ENCODE results near the gene HS1BP3.

HS1BP3 gene

DNA sequence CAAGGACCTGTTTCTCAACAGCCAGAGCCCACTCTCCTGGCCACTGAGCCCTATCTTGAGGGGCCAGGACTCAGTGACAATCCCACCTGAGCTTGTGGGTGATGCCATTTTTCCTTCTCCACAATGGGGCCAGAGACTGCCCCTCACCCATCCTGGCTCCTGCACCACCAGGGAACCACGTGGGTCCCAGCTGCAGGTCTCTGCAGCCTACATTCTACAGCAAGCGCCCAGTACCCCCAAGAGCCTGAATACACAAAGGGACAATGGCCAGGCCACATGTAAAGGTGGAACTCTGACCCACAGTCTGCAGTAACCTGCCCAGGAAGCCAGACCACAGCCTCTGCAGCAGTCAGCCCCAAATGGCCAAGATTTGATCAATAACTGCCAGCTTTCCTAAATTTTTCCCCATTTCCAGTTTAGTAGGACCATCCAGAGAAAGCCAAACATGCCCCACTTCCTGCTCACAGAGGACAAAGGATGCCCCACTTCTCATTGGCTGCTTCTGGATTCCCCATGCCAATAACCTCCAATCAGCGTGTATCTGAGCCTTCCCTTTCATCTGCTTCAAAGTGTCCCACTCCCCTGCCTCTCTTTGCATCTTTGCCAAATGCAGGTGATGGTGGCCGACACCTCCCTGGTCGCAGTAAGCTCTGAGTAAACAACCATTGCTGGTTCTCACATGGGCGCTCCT, 19.1 kb downstream of the HS1BP3 start:
- DNase-seq (ENCODE audit: low read depth in 1 of 2, low spot score in 1 of 2), result no peak

DNA sequence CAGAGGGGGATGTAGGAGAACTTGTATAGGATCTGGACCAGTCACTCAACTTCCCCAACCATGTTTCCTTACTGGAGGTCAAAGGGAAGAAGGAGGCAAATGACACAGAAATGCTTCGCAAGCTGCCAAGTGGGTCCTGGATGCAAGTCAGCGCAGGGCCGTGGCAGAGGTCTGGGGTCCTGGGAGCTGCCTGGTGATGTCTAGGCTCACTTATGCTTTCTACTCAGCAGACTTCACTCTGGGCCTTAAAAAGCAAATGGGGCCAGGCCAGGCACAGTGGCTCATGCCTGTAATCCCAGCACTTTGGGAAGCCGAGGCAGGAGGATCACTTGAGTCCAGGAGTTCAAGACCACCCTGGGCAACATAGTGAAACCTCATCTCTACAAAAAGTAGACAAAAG, 19.9 kb downstream of the HS1BP3 start:
- no peak for DNase-seq (ENCODE audit: low read depth in 1 of 2, low spot score in 1 of 2)

DNA sequence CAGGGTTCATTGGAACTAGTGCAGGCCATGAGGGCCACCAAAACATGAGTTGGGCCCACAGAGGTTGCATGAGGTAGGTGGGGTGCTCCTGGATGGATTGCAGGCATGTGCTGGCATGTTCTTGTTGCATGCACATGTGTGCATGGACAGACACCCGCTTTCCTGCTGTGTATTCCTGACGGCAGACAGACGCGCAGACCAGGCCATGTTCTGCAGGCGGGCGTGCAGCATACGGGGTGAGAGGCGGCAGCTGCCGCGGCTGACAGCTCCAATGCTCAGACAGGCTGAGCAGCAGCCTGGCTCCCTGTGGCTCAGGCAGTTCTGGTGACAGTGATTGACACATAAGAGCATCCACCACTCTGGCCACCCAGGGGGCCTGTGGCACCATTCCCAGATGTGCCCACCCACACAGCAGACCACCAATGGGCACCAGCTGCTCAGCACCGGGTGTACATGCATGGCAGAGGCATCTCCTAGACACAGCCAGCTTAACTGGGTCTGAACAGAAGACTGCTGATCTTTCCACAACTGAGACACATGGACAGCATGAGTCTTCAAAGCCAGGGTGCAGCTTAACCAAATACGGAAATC, 21.2 kb downstream of the HS1BP3 start:
- DNase-seq (ENCODE audit: low read depth in 1 of 2, low spot score in 1 of 2), result no peak

DNA sequence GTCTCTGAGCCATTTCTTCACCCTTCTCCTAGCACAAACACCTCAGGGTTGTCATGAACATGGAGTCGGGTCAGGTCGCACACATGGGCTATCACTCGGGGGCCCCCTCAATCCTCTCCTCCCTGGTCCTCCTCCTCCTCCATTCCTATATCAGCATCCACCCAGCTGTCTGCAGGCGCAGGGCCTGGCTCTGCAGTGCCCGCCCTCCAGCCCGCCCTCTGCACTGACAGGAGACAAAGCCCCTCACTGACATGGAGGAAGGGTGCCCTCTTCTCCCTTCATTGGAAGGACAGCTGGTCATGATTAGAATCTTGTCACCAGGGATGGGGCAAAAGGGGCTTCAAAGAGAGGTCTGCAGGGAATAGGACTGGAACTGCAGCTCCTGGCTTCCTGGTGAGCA, 21.7 kb downstream of the HS1BP3 start:
- DNase-seq (ENCODE audit: low read depth in 1 of 2, low spot score in 1 of 2), result no peak

DNA sequence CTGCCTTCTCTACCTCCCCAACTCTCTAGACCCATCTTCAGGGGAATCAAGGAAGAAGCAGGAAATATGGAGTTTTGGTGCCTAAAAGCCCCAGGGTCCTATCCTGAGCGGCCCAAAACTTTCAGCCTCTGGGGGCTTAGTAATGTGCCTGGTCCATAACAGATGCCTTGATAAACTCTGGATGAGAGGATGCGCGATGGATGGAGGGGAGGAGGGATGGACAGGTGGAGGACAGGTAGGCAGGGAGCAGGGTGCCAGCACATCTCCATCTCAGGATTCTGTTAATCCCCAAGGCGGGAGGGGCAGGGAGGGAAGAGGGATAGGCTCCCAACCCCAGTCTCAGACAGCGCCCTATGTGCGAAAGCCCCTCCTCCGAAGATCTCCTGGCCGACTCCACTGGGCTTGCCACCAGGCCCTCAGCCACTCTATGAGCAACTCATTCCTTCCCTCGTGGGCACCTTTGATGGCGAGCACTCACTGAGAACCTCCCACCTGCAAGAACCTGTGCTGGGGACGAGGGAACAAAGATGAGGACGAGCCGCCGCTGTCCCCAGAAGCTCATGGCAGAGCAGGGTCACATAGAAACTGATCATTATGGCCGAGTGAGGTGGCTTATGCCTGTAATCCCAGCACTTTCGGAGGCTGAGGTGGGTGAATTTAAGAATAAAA, 23.1 kb downstream of the HS1BP3 start:
- DNase-seq (ENCODE audit: low read depth in 1 of 2, low spot score in 1 of 2), result no peak

DNA sequence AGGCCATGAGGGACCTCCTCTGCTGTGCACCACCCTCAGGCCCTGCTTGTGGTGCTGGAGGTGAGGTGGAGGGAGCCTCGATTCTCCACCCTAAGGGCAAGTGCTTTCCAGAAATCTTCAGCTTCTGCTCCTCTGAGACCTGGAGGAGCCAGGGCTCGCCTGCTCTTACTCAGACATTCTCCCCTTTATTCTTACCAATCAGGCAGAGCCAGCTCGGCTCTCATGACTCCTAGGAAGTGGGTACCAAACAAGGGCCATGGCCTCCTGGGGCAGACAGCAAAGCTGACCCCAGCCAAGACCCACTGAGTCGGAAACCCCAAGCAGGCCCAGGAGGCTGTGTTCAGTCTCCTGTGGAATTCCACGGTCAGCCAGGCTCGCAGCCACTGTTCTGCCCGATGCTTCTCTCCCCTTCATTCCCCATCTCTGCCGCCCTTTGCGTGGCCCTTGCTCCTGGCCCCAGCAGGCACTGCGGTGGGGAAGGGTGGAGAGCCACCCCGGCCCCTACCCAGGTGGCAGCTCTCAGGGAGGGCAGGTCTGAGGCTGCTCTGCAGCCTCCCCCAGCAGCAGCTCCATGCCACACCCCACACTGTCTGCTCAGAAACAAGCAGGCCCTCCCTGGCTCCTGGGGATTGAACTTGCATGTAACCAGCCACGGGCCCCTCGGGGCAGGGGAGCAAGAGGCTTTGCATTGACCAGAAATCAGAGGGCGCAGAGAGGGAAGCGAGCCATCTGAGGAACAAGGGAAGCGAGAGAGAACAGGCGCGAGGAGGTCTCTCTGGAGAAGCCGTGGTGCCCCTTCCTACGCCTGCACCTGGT, 24.0 kb downstream of the HS1BP3 start:
- no peak for DNase-seq (ENCODE audit: low read depth in 1 of 2, low spot score in 1 of 2)

DNA sequence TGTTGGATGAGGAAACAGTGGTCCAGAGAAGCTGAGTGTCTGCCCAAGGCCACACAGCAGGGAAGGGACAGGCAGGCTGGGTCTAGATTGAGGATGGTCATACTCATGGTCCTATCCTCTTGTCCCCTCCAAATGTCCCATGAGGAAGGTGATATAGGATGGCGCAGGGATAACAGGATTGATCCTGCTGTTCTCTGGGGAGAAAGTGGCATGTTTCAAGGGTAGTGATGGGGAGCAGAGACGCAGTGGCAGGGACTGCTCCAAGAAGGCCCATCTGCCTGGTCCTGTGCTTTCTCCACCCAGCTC, 24.6 kb downstream of the HS1BP3 start:
- DNase-seq (ENCODE audit: low read depth in 1 of 2, low spot score in 1 of 2), result no peak

DNA sequence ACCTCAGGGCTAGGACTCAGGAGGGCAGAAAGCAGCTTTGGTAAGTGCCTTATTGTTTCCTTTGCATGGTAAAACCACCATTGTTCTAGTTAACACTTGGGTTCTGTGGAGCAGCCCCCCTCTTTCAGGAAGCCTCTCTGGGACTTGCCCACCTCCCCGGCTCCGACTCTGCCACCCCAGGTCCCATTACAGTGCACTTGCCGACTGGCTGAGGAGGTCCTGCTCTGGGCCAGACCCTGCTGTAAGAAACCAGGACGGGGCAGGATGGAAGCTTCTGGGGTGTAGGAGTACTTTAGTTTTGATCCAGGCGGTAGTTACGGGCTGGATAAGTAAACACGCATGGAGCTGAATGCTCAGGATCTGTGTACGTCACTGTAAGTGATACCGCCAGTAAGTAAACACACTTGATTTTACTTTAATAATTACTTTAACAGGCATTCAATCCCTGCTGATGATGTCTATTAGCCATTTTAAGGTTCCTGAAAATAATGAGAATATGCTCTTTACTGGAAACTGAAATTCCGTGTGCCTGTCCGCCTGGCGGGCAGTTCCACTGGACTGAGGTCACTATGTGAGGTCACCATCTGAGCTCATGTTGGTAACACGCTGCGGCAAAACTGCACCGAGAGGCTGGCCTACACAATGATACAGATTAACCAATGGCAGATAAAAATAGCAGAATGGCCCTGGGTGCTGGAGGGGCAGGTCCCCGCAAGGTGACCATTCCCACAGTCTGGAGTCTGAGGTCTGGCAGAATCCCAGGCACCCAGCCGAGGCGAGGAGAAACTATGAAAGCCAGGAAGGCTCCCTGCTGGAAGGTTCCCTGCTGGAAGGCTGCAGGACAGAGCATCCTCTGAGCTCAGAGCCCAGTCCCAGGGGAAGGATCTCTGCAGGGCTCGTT, 25.2 kb downstream of the HS1BP3 start:
- DNase-seq (ENCODE audit: low read depth in 1 of 2, low spot score in 1 of 2), result no peak

DNA sequence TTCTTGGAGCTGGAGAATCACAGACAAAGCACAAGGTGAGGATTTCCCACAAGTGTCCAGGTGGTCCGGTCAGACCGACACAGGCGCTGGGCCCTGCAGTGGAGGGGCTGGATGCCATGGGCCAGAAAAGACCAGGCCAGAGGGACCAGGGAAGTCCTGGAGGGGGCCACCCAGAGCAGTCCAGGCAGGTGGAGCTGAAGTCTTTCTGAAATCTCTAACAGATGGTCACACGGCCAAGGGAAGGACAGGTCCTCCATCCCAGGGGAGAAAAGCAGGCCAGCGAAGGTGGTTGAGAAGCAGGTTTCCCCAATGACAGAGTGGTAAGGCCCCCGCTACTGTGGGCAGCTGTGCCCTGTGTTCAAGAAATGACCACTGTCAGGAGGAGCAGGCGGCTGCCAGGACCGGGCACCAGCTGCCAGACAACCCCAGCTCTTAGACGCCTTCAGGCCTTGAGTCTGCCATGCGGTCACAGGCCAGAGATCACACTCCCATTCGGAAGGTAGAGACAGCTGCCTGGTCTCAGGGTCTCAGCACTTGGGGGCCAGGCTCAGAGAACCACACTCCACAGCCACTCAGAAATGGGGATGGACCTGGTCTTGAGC, 25.9 kb downstream of the HS1BP3 start:
- no peak for DNase-seq (ENCODE audit: low read depth in 1 of 2, low spot score in 1 of 2)

DNA sequence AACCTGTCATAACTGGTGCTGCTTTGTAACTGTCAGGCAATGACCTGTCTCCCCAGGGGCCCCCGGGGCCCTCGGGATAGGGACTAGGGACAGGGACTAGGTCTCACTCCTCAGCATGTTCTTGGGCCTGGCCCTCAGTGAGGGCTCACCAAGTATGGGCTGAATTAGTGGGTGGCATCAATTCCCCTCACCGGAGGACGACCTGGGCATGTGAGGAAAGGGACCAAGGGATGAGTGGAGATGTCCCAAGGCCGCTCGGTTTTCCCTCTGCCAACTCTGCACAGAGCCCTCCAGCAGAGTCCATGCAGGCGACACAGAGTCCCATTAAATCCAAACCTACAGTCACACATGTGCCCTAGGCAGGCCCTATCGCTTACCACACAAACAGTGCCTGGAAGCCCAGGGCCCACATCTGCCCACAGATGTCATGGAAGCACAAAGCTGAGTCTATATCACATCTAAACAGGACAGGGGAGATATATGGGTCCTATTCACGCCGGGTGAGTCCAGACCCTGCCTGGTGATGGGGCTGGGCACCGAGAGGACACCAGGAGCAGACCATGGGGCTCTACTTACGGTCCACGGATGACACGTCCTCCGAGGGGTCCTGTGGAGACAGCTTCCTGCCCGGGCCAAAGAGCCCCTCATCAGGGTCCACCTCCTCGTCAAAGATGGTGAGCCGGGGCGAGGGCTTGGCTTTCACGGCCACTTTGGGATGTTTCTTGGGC, 26.6 kb downstream of the HS1BP3 start:
- DNase-seq (ENCODE audit: low read depth in 1 of 2, low spot score in 1 of 2), result no peak

DNA sequence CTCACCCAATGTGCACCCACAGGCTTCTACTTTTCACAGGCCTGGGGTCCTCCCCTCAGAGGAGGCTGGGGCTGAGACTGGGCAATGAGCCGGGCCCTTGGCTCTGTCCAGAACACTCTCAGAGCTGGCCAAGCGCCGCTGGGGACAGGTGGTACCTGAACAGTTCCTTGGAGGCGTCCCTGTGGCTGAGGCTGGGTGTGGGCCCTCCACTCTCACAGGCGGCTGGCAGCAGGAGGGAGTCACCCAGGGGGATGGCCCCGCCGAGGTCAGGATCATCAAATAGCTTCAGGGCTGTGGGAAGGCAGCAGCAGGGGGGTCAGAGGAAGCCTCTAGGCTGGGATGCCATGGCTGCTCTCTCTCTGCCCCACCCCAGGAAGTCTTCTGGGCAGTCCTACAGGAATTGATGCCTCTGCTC, 27.1 kb downstream of the HS1BP3 start:
- no peak for DNase-seq (ENCODE audit: low read depth in 1 of 2, low spot score in 1 of 2)

DNA sequence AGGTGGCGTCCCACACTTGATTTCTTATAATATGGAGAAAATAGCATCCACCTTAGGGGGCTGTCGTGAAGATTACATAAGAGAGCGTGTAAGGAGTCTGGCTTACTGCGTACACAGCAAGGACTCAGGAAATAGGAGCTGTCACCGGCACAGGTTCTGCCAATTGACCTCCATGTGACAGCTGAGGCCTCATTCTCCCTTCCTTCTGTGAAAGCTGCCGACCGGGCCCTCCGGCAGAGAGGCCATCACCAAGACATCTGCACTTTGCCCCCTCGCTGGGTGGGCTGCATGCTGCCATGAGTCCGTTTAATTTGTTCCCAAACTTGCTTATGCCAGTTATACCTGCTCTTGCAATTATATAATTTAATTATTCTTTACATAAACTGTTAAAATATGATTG, 27.7 kb downstream of the HS1BP3 start:
- DNase-seq (ENCODE audit: low read depth in 1 of 2, low spot score in 1 of 2), result no peak

DNA sequence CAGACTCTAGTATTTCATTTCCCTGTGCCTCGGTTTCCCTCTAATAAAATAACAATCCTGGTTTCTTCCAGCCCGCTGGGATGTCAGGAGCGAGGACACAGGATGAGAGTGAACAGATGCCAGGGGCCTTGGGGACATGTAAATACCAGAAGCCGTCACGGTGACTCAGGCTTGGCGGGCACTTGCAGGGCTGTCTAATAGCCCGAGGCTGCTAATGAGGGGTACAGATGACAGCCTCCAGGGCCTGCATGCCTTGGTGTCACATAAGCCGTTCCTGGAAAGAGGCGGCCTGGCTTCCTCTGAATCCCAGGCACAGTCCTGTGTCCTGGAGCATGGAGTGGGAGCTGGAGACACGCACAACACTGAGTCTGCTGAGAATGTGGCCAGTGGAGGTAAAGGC, 28.2 kb downstream of the HS1BP3 start:
- DNase-seq (ENCODE audit: low read depth in 1 of 2, low spot score in 1 of 2), result no peak

DNA sequence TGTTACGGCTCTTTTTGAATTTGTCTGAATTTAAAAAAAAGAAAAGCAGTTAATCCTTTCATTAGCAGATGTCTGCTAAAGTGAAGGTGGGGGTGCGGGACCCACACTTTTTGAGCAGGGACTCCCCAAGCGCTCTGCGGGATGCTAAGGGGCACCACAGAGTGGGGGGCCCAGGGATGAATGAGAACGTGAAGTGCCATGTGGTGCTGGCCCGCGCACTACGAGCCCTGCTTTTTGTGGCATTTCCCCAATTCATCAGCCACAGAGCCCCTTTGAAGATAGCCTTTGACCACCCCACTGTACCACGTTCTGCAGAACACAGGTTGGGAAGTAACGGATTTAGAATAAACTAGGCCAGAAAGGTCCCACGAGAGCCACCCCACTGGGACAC, 28.6 kb downstream of the HS1BP3 start:
- no peak for DNase-seq (ENCODE audit: low read depth in 1 of 2, low spot score in 1 of 2)

DNA sequence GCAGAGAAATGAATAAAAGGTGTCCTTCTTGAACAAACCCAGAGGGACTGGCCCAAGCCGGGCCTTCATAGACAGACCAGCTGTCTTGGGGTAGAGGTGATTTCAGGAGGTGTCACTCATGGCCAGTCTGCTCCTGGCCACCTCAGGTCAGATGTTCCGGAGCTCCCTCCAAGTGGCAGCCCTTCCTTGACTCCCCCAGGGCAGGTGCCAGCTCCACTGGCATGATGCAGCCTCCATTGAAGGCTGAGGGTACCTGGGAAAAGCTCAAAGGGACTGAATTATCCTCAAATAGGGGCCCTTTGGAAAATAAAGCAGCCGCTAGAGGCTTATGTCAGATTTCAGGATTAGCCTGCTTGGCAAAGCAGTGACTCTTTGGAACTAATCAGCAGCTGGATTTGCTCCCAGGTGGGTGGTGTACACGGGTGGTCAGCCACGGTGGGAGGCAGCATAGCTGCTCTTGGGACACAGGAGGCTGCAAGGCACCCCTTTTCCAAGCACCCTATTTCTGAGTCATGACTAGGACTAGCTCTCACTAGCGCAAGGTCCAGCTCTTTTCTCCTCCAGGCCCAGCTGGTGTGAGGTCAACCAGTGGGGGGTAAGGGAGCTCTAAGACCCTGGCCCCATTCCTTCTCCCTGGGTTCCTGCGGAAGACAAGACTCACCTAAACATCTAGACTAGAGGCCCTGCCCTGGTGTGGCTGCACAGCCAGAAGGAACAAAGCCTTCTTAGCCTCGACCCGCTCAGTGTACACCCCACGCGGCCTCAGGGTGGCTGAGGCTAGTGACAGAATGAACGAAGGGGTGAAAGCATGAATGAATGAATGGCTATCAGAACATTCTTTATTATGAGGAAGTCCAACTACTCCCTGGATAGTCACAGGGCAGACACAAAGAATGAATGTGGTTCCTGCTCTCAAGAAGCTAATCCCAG, 29.3 kb downstream of the HS1BP3 start:
- DNase-seq (ENCODE audit: low read depth in 1 of 2, low spot score in 1 of 2), result no peak

DNA sequence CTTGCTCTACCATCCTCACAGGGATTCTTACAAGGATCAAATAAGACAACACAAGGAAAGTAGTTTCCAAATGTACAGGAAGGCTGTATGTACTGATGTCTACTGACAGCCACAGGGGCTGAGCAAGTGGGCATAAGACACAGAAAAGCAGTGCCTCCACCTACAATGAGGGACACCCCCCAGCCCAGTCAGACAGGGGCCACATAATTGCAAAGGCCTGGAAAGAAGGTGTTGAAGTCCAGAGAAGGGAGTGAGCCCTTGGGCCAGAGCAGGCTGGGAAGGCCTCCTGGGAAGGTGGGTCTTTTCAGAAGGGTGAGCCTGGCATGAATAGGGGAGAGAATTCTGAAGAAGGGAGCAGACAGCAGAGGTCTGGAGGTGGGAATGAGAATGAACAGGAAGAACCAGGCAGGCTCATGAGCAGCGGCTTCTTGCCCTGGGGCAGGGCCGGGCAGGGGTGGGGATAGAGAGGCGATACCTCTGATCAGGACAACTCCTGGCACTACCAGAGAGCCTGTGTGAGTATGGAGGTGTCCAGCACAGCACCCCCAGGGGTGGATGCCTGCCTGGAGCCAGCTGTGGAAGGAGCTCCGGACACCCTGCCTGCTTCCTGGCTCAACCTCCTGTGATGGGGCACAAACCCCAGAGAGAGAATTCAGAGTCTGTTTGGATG, 30.1 kb downstream of the HS1BP3 start:
- no peak for DNase-seq (ENCODE audit: low read depth in 1 of 2, low spot score in 1 of 2)

DNA sequence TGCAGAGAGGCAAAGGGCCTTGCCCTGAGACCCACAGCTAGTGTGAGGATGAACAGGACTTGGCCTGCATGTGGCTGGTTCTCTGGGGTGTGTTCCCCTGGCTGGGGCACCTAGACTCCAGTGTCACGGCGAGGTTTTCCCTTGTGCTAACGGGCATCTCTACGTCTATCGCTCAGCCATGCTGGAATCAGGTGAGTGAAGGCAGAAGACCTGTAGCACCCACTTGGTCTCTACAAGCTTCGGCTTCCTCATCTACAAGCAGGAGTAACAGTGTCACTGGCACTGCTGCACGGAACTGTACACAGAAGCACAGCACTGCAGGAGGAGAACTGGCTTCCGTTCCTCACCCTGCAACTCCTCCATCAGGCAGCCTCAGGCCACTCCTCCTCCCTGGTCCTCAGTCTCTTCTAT, 30.6 kb downstream of the HS1BP3 start:
- no peak for DNase-seq (ENCODE audit: low read depth in 1 of 2, low spot score in 1 of 2)

DNA sequence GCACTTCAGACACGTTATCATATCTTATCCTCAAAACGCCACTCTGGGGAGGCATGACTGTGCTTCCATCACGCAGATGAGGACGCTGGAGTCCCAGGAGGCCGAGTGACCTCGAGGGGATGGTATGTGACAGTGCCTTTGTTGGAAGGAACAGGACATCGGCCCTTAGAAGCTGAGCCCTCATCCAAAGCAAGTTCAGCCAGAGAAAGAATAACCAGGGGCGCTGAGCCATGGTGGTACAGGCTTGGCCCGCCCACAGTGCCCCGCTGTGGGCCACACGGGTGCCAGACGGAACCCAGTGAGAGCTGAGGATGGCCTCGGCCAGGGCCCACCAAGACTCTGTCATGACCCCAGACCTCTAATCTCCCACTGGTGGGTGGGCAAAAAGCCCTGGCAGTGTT, 31.3 kb downstream of the HS1BP3 start:
- DNase-seq (ENCODE audit: low read depth in 1 of 2, low spot score in 1 of 2), result no peak

Measured in stimulated activated CD4-positive, alpha-beta T cell treated with anti-CD3 and anti-CD28 coated beads, Interleukin-15, amount 100 ng/mL, for 1 hour (primary cell).